ENCODE data around the gene KSR2. TPM values are rescaled to one million over a fixed set of nuclear protein-coding genes. Genes with fewer than 3 reads are reported as not detected.

Gene KSR2
- total and polyA plus RNA-seq, 2 of the 13 experiments (the other 11 are each of a cell fraction or from before 2014, with no cell fraction given): 0.02 TPM; not detected in 1

DNA sequence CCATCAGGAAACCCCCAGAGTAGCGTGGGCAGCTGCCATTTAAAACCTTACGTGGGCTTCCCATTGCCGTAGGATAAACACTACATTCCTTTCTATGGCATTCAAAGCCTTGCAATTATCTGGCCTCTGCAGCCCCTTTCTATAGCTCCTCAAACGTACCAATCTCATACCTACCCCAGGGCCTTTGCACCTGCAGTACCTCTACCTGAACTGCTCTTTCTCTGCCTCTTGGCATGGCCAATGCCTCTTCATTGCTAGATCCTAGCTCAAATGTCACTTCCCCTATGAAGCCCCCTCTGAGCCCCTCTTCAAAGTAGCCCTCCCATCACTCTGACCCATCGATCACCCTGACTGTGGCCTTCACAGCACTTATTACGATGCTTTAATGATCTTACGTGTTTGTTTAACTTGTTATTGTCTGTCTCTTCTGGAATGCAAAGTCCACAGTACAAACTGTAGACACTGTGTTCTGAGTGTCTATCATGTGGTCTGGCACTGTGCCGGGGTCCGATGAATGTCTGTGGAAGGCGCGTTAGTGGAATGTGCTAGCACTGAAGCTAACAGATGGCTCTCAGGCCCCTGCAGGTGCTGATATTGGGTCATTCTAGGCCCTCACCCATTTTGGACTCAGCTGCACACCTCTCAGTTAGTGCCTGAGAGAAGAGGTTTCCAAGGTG is 450.1 kb downstream of the KSR2 start (continued):
- TF ChIP-seq ZNF713 (CRISPR knock-in tag; IDR thresholded peaks at IDR 0.05): no peak
- TF ChIP-seq, protein P1, sequence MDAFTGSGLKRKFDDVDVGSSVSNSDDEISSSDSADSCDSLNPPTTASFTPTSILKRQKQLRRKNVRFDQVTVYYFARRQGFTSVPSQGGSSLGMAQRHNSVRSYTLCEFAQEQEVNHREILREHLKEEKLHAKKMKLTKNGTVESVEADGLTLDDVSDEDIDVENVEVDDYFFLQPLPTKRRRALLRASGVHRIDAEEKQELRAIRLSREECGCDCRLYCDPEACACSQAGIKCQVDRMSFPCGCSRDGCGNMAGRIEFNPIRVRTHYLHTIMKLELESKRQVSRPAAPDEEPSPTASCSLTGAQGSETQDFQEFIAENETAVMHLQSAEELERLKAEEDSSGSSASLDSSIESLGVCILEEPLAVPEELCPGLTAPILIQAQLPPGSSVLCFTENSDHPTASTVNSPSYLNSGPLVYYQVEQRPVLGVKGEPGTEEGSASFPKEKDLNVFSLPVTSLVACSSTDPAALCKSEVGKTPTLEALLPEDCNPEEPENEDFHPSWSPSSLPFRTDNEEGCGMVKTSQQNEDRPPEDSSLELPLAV (CRISPR knock-in tag; conservative IDR thresholded peaks at IDR 0.05; ENCODE audit: low read depth): no peak
- TF ChIP-seq BRD4 (CRISPR knock-in tag; IDR thresholded peaks at IDR 0.05): no peak
- no peak for TF ChIP-seq MAF1 (CRISPR knock-in tag; IDR thresholded peaks at IDR 0.05; ENCODE audit: borderline replicate concordance)
- TF ChIP-seq, protein P2, sequence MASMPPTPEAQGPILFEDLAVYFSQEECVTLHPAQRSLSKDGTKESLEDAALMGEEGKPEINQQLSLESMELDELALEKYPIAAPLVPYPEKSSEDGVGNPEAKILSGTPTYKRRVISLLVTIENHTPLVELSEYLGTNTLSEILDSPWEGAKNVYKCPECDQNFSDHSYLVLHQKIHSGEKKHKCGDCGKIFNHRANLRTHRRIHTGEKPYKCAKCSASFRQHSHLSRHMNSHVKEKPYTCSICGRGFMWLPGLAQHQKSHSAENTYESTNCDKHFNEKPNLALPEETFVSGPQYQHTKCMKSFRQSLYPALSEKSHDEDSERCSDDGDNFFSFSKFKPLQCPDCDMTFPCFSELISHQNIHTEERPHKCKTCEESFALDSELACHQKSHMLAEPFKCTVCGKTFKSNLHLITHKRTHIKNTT (CRISPR knock-in tag; IDR thresholded peaks at IDR 0.05): no peak
- no peak for TF ChIP-seq ZNF224 (CRISPR knock-in tag; IDR thresholded peaks at IDR 0.05)
- TF ChIP-seq ZNF7 (CRISPR knock-in tag; IDR thresholded peaks at IDR 0.05): no peak
- TF ChIP-seq ATM (IDR thresholded peaks at IDR 0.05; ENCODE audit: borderline replicate concordance): no peak
- no peak for TF ChIP-seq ZNF530 (CRISPR knock-in tag; IDR thresholded peaks at IDR 0.05; ENCODE audit: low read depth)
- peak; percentile 94 for TF ChIP-seq RARA (CRISPR knock-in tag; IDR thresholded peaks at IDR 0.05)
- TF ChIP-seq, protein P3, sequence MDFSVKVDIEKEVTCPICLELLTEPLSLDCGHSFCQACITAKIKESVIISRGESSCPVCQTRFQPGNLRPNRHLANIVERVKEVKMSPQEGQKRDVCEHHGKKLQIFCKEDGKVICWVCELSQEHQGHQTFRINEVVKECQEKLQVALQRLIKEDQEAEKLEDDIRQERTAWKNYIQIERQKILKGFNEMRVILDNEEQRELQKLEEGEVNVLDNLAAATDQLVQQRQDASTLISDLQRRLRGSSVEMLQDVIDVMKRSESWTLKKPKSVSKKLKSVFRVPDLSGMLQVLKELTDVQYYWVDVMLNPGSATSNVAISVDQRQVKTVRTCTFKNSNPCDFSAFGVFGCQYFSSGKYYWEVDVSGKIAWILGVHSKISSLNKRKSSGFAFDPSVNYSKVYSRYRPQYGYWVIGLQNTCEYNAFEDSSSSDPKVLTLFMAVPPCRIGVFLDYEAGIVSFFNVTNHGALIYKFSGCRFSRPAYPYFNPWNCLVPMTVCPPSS (IDR thresholded peaks at IDR 0.05): no peak
- TF ChIP-seq FOXM1 (CRISPR knock-in tag; IDR thresholded peaks at IDR 0.05): no peak
- TF ChIP-seq GPN1 (CRISPR knock-in tag; IDR thresholded peaks at IDR 0.05; ENCODE audit: borderline replicate concordance): no peak
- TF ChIP-seq ZFX (CRISPR knock-in tag; IDR thresholded peaks at IDR 0.05; ENCODE audit: low read depth): no peak
- TF ChIP-seq BORCS8-MEF2B (CRISPR knock-in tag; IDR thresholded peaks at IDR 0.05): no peak
- TF ChIP-seq SRY (CRISPR knock-in tag; IDR thresholded peaks at IDR 0.05): no peak
- TF ChIP-seq, protein P4, sequence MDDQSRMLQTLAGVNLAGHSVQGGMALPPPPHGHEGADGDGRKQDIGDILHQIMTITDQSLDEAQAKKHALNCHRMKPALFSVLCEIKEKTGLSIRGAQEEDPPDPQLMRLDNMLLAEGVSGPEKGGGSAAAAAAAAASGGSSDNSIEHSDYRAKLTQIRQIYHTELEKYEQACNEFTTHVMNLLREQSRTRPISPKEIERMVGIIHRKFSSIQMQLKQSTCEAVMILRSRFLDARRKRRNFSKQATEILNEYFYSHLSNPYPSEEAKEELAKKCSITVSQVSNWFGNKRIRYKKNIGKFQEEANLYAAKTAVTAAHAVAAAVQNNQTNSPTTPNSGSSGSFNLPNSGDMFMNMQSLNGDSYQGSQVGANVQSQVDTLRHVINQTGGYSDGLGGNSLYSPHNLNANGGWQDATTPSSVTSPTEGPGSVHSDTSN (CRISPR knock-in tag; IDR thresholded peaks at IDR 0.05; ENCODE audit: borderline replicate concordance): no peak
- TF ChIP-seq, protein P5, sequence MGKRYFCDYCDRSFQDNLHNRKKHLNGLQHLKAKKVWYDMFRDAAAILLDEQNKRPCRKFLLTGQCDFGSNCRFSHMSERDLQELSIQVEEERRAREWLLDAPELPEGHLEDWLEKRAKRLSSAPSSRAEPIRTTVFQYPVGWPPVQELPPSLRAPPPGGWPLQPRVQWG (CRISPR knock-in tag; IDR thresholded peaks at IDR 0.05; ENCODE audit: borderline replicate concordance, low read depth): no peak
- TF ChIP-seq, protein P6, sequence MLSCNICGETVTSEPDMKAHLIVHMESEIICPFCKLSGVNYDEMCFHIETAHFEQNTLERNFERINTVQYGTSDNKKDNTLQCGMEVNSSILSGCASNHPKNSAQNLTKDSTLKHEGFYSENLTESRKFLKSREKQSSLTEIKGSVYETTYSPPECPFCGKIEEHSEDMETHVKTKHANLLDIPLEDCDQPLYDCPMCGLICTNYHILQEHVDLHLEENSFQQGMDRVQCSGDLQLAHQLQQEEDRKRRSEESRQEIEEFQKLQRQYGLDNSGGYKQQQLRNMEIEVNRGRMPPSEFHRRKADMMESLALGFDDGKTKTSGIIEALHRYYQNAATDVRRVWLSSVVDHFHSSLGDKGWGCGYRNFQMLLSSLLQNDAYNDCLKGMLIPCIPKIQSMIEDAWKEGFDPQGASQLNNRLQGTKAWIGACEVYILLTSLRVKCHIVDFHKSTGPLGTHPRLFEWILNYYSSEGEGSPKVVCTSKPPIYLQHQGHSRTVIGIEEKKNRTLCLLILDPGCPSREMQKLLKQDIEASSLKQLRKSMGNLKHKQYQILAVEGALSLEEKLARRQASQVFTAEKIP (CRISPR knock-in tag; IDR thresholded peaks at IDR 0.05; ENCODE audit: borderline replicate concordance): no peak
- peak; percentile 66; the same call in 1 of the 2 replicates for TF ChIP-seq BCL6 (CRISPR knock-in tag; IDR thresholded peaks at IDR 0.05)
- TF ChIP-seq, protein P7, sequence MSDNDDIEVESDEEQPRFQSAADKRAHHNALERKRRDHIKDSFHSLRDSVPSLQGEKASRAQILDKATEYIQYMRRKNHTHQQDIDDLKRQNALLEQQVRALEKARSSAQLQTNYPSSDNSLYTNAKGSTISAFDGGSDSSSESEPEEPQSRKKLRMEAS (IDR thresholded peaks at IDR 0.05): 0 out of 2 replicates have a peak, but pooled peaks have one; percentile 42
- no peak for TF ChIP-seq RNF2 (conservative IDR thresholded peaks at IDR 0.05; ENCODE audit: low read depth)

Measured in HepG2 (cell line).